K562 (cell line): Measurements from ENCODE around the gene NR6A1. TPM values are rescaled to one million over a fixed set of nuclear protein-coding genes. Genes with fewer than 3 reads are reported as not detected.

Experiments used
- ATAC-seq: fragments of 200-7000 bp; cut with Tn5 transposase; 3 replicates; pipeline ENCODE4 v1.9.1; 2020; ENCODE audit warnings: moderate library complexity
- BruUV-seq: library from RNA; stranded (reverse); fragments of 400-500 nt; replicated peaks from 2 replicates; lab custom pipeline; 2021; lab: Mats Ljungman, UMichigan
- CTCF ChIA-PET: fragments of 300-600 bp; formaldehyde crosslinking; extraction: SDS; loops from one replicate; lab custom pipeline; 2021; ENCODE audit warnings: low intra/inter-chr PET ratio; lab: Yijun Ruan, JAX
- POLR2A ChIA-PET: fragments of 300-600, 350-650 bp; sonication (Branson Sonifier 250); formaldehyde crosslinking; extraction: SDS; loops from one replicate; lab custom pipeline; 2021; ENCODE audit warnings: antibody characterized with exemption, inconsistent platforms; lab: Yijun Ruan, JAX
- DNase-seq, 4 experiments: peaks; one replicate each; pipeline versions ENCODE4 v3.0.0 to v3.0.0-alpha.2; 2011 to 2018; ENCODE audit warnings: low spot score in 3 of 4, mixed read lengths in 3 of 4; ENCODE audit errors: extremely low read depth in 1 of 4
- FAIRE-seq: peaks from 2 replicates; lab custom pipeline; 2011; peaks lifted over from hg19 to GRCh38; lab: Jason Lieb, UNC
- H2AFZ ChIP-seq: 2 replicates; pipeline ENCODE4 v1.6.0; 2011; ENCODE audit warnings: low read depth, low read length, control low read depth, inconsistent platforms
- H3K27ac ChIP-seq: fragments of 200-600 bp; 3 replicates; pipeline ENCODE4 v1.8.0; 2011; ENCODE audit warnings: low read depth, mild to moderate bottlenecking, control low read depth, inconsistent platforms, low read length, moderate library complexity, mixed read lengths; ENCODE audit errors: extremely low read depth
- H3K27me3 ChIP-seq, 2 experiments: fragments of 300-600 bp in 1 of 2; 2 replicates in 1 of 2; 3 replicates in 1 of 2; pipeline versions ENCODE4 v1.6.0 to v1.8.0; 2011; ENCODE audit warnings: inconsistent platforms in 2 of 2, low read length in 2 of 2, mild to moderate bottlenecking in 1 of 2, mixed read lengths in 1 of 2, moderate library complexity in 1 of 2; ENCODE audit not compliant: control insufficient read depth in 2 of 2, insufficient read depth in 2 of 2
- H3K36me3 ChIP-seq: fragments of 300-600 bp; 3 replicates; pipeline ENCODE4 v1.8.0; 2011; ENCODE audit warnings: mild to moderate bottlenecking, low read length, inconsistent platforms; ENCODE audit not compliant: control insufficient read depth, insufficient read depth
- H3K4me1 ChIP-seq, 2 experiments: fragments of 200-600 bp in 1 of 2; replicated peaks in 1 of 2; 2 replicates in 1 of 2; 3 replicates in 1 of 2; pipeline versions ENCODE4 v1.5.1 to v1.8.0; 2011; ENCODE audit warnings: inconsistent platforms in 2 of 2, low read length in 2 of 2, mild to moderate bottlenecking in 1 of 2, mixed read lengths in 1 of 2, moderate library complexity in 1 of 2; ENCODE audit not compliant: control insufficient read depth in 2 of 2, insufficient read depth in 2 of 2
- H3K4me2 ChIP-seq: 2 replicates; pipeline ENCODE4 v1.6.1; 2011; ENCODE audit warnings: low read length, control low read depth, inconsistent platforms, mixed read lengths; ENCODE audit not compliant: insufficient read depth
- H3K4me3 ChIP-seq: fragments of 200-600 bp; sonication (generic), shearing (Covaris generic); 2 replicates; pipeline ENCODE4 v1.5.1; 2016; ENCODE audit warnings: control low read depth, inconsistent platforms
- H3K79me2 ChIP-seq: fragments of 200-600 bp; 3 replicates; pipeline ENCODE4 v1.8.0; 2011; ENCODE audit warnings: low read length, inconsistent platforms; ENCODE audit not compliant: control insufficient read depth, insufficient read depth
- H3K9ac ChIP-seq, 2 experiments: 2 replicates each; pipeline versions ENCODE4 v1.6.0 to v1.6.1; 2011; ENCODE audit warnings: low read depth in 2 of 2, low read length in 2 of 2, control low read depth in 1 of 2, inconsistent platforms in 1 of 2, mild to moderate bottlenecking in 1 of 2, mixed read lengths in 1 of 2; ENCODE audit not compliant: insufficient read depth in 1 of 2
- H3K9me1 ChIP-seq: one replicate; pipeline ENCODE4 v1.6.0; 2011; ENCODE audit warnings: inconsistent platforms, mild to moderate bottlenecking, low read length, moderate library complexity; ENCODE audit not compliant: control insufficient read depth, insufficient read depth
- H3K9me3 ChIP-seq: replicated peaks from 2 replicates; pipeline ENCODE4 v1.5.1; 2011; ENCODE audit warnings: low read depth, low read length, inconsistent platforms; ENCODE audit not compliant: control insufficient read depth, insufficient read depth
- H4K20me1 ChIP-seq: replicated peaks from 2 replicates; pipeline ENCODE4 v1.6.1; 2011; ENCODE audit warnings: low read length, inconsistent platforms, mixed read lengths; ENCODE audit not compliant: control insufficient read depth, insufficient read depth
- KLF1 ChIP-seq: fragments of 450-650 bp; IDR thresholded peaks from 2 replicates; pipeline ENCODE4 v1.6.1; 2016; ENCODE audit warnings: missing genetic modification characterization, missing compliant biosample characterization
- MECOM ChIP-seq: fragments of 250-450 bp; sonication (Bioruptor Pico); IDR thresholded peaks from 2 replicates; pipeline ENCODE4 v1.8.0; 2022; ENCODE audit warnings: inconsistent platforms
- NR4A1 ChIP-seq, 2 experiments: fragments of 250-450 bp in 1 of 2; fragments of 450-650 bp in 1 of 2; sonication (Bioruptor Pico) in 1 of 2; IDR thresholded peaks; 2 replicates each; pipeline versions ENCODE4 v1.4.0 to v1.6.1; 2016 to 2020; ENCODE audit warnings: mild to moderate bottlenecking in 2 of 2, missing compliant biosample characterization in 1 of 2, missing genetic modification characterization in 1 of 2, moderate library complexity in 1 of 2
- POLR2AphosphoS2 ChIP-seq: IDR thresholded peaks from 2 replicates; pipeline ENCODE4 v1.6.1; 2012; ENCODE audit warnings: low read length, improper control_type of control experiment
- POLR2H ChIP-seq: IDR thresholded peaks from 2 replicates; pipeline ENCODE4 v1.6.1; 2016; ENCODE audit warnings: missing genetic modification characterization, low read depth, mild to moderate bottlenecking, control low read depth, missing compliant biosample characterization, moderate library complexity
- SP2 ChIP-seq: IDR thresholded peaks from 2 replicates; pipeline ENCODE4 v1.6.1; 2011; ENCODE audit warnings: mild to moderate bottlenecking, low read depth, low read length, moderate library complexity; ENCODE audit not compliant: poor library complexity, severe bottlenecking; ENCODE audit errors: extremely low read depth
- ZNF121 ChIP-seq: sonication (generic); formaldehyde crosslinking; conservative IDR thresholded peaks from 2 replicates; pipeline ENCODE4 v1.8.0; 2022; ENCODE audit warnings: missing genetic modification reagents
- ZNF197 ChIP-seq: fragments of 200-800 bp; sonication (Bioruptor generic); IDR thresholded peaks from 2 replicates; pipeline ENCODE4 v1.6.1; 2016; ENCODE audit warnings: low read depth, missing genetic modification characterization, missing compliant biosample characterization
- ZNF232 ChIP-seq: sonication (generic); formaldehyde crosslinking; IDR thresholded peaks from 2 replicates; pipeline ENCODE4 v1.8.0; 2022; ENCODE audit warnings: mild to moderate bottlenecking, missing genetic modification reagents
- ZNF354B ChIP-seq: fragments of 250-450 bp; sonication (Bioruptor Pico); IDR thresholded peaks from 2 replicates; pipeline ENCODE4 v1.4.0; 2020
- WGBS: fragments of 100-300 bp; shearing (Covaris generic); methylation state at CpG from one replicate; pipeline ENCODE4 v1.1.6; 2016; ENCODE audit warnings: low coverage, mixed read lengths; ENCODE audit not compliant: insufficient coverage; ENCODE audit errors: missing lambda C conversion rate; 5-methylcytosine and 5-hydroxymethylcytosine counted together
- in situ Hi-C: fragments of 300-500 bp; cut with MboI; formaldehyde crosslinking; loops from 4 replicates; pipeline ENCODE4 v1.15.0; 2018; ENCODE audit warnings: inconsistent platforms, mixed read lengths
- intact Hi-C: fragments of 100-400 bp; cut with micrococcal nuclease; formaldehyde crosslinking; loops from 2 replicates; pipeline ENCODE4 v1.14.2; 2022
- polyA plus RNA-seq, 8 experiments: library from polyadenylated mRNA; depleted of rRNA in 4 of 8; stranded (reverse) in 5 of 8; unstranded in 3 of 8; fragments of >200 nt; fragmentation: Nextera tagmentation in 2 of 8; fragmentation: Illumina TruSeq in 1 of 8; extraction: Ambion mirVana in 2 of 8; extraction: Trizol in 1 of 8; gene quantifications; 2 replicates each; pipeline versions ENCODE4 v1.2.1 to v1.2.3, GENCODE V29; 2011 to 2014; ENCODE audit warnings: inconsistent platforms in 1 of 8, missing spikeins in 1 of 8
- total RNA-seq, 7 experiments: library from RNA; depleted of rRNA in 6 of 7; stranded (reverse); fragments of >200 nt in 6 of 7; fragmentation: Illumina TruSeq in 2 of 7; extraction: Trizol in 2 of 7; gene quantifications; 2 replicates each; pipeline versions ENCODE4 v1.2.1 to v1.2.3, GENCODE V29; 2011 to 2021; ENCODE audit warnings: low replicate concordance in 1 of 7

Gene NR6A1
- total and polyA plus RNA-seq, 9 of the 15 experiments (the other 6 are each of a cell fraction or from before 2014, with no cell fraction given) = 9.7 to 55.4 (median 28.3) TPM

DNA sequence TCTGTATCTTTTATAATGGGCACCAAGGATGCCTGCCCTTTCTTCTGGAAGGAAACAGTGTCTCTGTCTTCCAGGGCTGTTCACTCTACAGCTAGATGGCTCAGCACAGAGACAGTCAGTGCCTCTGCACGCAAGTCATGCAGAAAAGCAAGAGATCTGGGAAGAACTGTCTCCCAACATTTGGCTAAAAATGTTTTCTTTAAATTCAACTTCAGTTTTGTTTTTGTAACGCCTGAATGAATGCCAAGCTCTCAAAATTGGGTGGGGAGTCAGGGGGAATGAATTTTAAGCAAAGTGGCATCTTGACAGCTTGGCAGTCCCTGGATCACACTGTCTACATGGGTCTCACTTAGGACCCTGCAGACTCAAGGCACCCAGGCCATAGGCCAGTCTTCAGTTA lies 18.4 kb upstream of the NR6A1 start (continued):
- TF ChIP-seq MECOM = no peak
- no peak for TF ChIP-seq ZNF354B
- TF ChIP-seq KLF1 (tag) = no peak
- no peak for TF ChIP-seq ZNF197 (CRISPR knock-in tag)
- TF ChIP-seq SP2 = no peak
- no peak for TF ChIP-seq NR4A1 (CRISPR knock-in tag; IDR thresholded peaks at IDR 0.05)
- no peak for TF ChIP-seq NR4A1 (tag; IDR thresholded peaks at IDR 0.05)
- TF ChIP-seq POLR2AphosphoS2 = no peak
- no peak for TF ChIP-seq ZNF232 (CRISPR knock-in tag)
- TF ChIP-seq, all 486 proteins: peak for 0

GRCh38 chr9:124788542-124789217 lies 17.6 kb upstream of the NR6A1 start:
- in situ Hi-C loops = no loop called here
- Histone ChIP-seq H2AFZ (no peak overlapping the region), H3K27ac (no peak overlapping the region), H4K20me1 (no peaks in the 10 kb centered on the region), H3K4me2 (no peak overlapping the region), H3K4me1 (peaks cover 0 to 8% of the 10 kb centered on the region in 2 experiments; a peak in 2 of 5 replicates), H3K79me2 (no peaks in the 10 kb centered on the region), H3K27me3 (peaks cover 0 to 11% of the 10 kb centered on the region in 2 experiments; a peak in 2 of 5 replicates), H3K4me3 (no peak overlapping the region), H3K9ac (no peak overlapping the region; a peak in 1 of 4 replicates), H3K36me3 (no peaks in the 10 kb centered on the region), H3K9me1 (no peaks in the 10 kb centered on the region), H3K9me3 (no peaks in the 10 kb centered on the region)
- BruUV-seq = no TSS peak
- DNase-seq (no peak), FAIRE-seq (no peak), ATAC-seq (no peak)
- 15% methylated on average over 3 of the region's 3 CpGs for WGBS
- intact Hi-C loops = no loop called here
- CTCF ChIA-PET = no interaction called here
- TF ChIP-seq ZNF121 (CRISPR knock-in tag) (peak; percentile 85), POLR2H (tag) (no peak)
- POLR2A ChIA-PET = interaction anchor here (0.6 to 1.5 kb wide), 3 partner anchors 65 to 320 kb away, joined by 3 to 6 read pairs (median 5); partner anchors contain the start of gene WDR38
